Keratinocyte (primary cell): ENCODE measurements around the gene HMCES. TPM values are rescaled to one million over a fixed set of nuclear protein-coding genes. Genes with fewer than 3 reads are reported as not detected.

Experiments
- DNase-seq: peaks from one replicate; pipeline ENCODE4 v3.0.0-alpha.2; 2011; ENCODE audit warnings: low read depth, missing footprints, low spot score
- FAIRE-seq: peaks from 2 replicates; lab custom pipeline; 2011; peaks lifted over from hg19 to GRCh38; lab: Jason Lieb, UNC
- H2AFZ ChIP-seq: 2 replicates; pipeline ENCODE4 v1.6.0; 2012; ENCODE audit warnings: low read length, control low read depth, inconsistent platforms; ENCODE audit not compliant: control insufficient read depth
- H3K27ac ChIP-seq: 2 replicates; pipeline ENCODE4 v1.5.1; 2011; ENCODE audit warnings: low read length; ENCODE audit not compliant: control insufficient read depth, insufficient read depth
- H3K27me3 ChIP-seq: 3 replicates; pipeline ENCODE4 v1.6.0; 2011; ENCODE audit warnings: low read length; ENCODE audit not compliant: control insufficient read depth, insufficient read depth; ENCODE audit errors: extremely low read depth
- H3K36me3 ChIP-seq, 2 experiments: 2 replicates in 1 of 2; 3 replicates in 1 of 2; pipeline ENCODE4 v1.5.1; 2011; ENCODE audit warnings: low read length in 2 of 2, mild to moderate bottlenecking in 1 of 2; ENCODE audit not compliant: control insufficient read depth in 2 of 2, insufficient read depth in 2 of 2; ENCODE audit errors: extremely low read depth in 1 of 2
- H3K4me1 ChIP-seq: 3 replicates; pipeline ENCODE4 v1.5.1; 2011; ENCODE audit warnings: low read length; ENCODE audit not compliant: control insufficient read depth, insufficient read depth; ENCODE audit errors: extremely low read depth
- H3K4me2 ChIP-seq: 3 replicates; pipeline ENCODE4 v1.6.0; 2011; ENCODE audit warnings: low read depth, low read length; ENCODE audit not compliant: control insufficient read depth, insufficient read depth; ENCODE audit errors: extremely low read depth
- H3K4me3 ChIP-seq, 3 experiments: fragments of 200-600 bp in 1 of 3; sonication (generic) in 1 of 3; 2 replicates in 2 of 3; 3 replicates in 1 of 3; pipeline ENCODE4 v1.5.1; 2011 to 2016; ENCODE audit warnings: low read length in 3 of 3, mild to moderate bottlenecking in 3 of 3, control low read depth in 2 of 3, inconsistent platforms in 1 of 3, low read depth in 1 of 3, mixed read lengths in 1 of 3, mixed run types in 1 of 3, moderate library complexity in 1 of 3; ENCODE audit not compliant: control insufficient read depth in 2 of 3, insufficient read depth in 2 of 3; ENCODE audit errors: extremely low read depth in 1 of 3
- H3K79me2 ChIP-seq: 2 replicates; pipeline ENCODE4 v1.6.0; 2012; ENCODE audit warnings: low read length; ENCODE audit not compliant: control insufficient read depth, insufficient read depth
- H3K9ac ChIP-seq: 3 replicates; pipeline ENCODE4 v1.6.0; 2011; ENCODE audit warnings: low read length; ENCODE audit not compliant: control insufficient read depth, insufficient read depth; ENCODE audit errors: extremely low read depth
- H3K9me1 ChIP-seq: 3 replicates; pipeline ENCODE4 v1.6.0; 2011; ENCODE audit warnings: low read length; ENCODE audit not compliant: control insufficient read depth, insufficient read depth; ENCODE audit errors: extremely low read depth
- H3K9me3 ChIP-seq: 2 replicates; pipeline ENCODE4 v1.5.1; 2012; ENCODE audit warnings: low read depth, low read length; ENCODE audit not compliant: control insufficient read depth
- H4K20me1 ChIP-seq: 3 replicates; pipeline ENCODE4 v1.6.0; 2011; ENCODE audit warnings: low read length; ENCODE audit not compliant: control insufficient read depth, insufficient read depth; ENCODE audit errors: extremely low read depth
- EZH2 ChIP-seq: IDR thresholded peaks from one replicate; pipeline ENCODE4 v1.6.1; 2012; ENCODE audit warnings: inconsistent platforms, mild to moderate bottlenecking, low read length, moderate library complexity
- dilution Hi-C: fragments of 300-500 bp; cut with MboI; formaldehyde crosslinking; loops from one replicate; pipeline ENCODE4 v1.7.0; 2020; ENCODE audit warnings: low sequenced_read_pairs; ENCODE audit not compliant: extremely low pct_ligation_motif_present
- polyA plus RNA-seq, 5 experiments: library from polyadenylated mRNA; depleted of rRNA in 3 of 5; stranded (reverse) in 3 of 5; stranded (forward) in 1 of 5; unstranded in 1 of 5; fragments of >200 nt; gene quantifications; 1 replicate in 1 of 5; 2 replicates in 3 of 5; 3 replicates in 1 of 5; pipeline versions ENCODE4 v1.2.1 to v1.2.3, GENCODE V29; 2011 to 2012; ENCODE audit warnings: missing spikeins in 2 of 5, low read depth in 1 of 5, low replicate concordance in 1 of 5
- TF ChIP-seq, protein P1 (sequence below), 3 experiments: IDR thresholded peaks in 1 of 3; conservative IDR thresholded peaks in 1 of 3; optimal IDR thresholded peaks in 1 of 3; 2 replicates in 2 of 3; 3 replicates in 1 of 3; pipeline versions ENCODE3 to v1.5.1; 2011; ENCODE audit warnings: low read length in 3 of 3, mild to moderate bottlenecking in 3 of 3, moderate library complexity in 2 of 3, control low read depth in 1 of 3, inconsistent platforms in 1 of 3; ENCODE audit not compliant: insufficient read depth in 2 of 3; ENCODE audit errors: extremely low read depth in 1 of 3

The HMCES gene
- polyA plus RNA-seq, 1 donor (not counting 4 experiments of a cell fraction or from before 2014, with no cell fraction given) = 54.6 TPM

- Histone ChIP-seq H3K36me3 (peaks cover 45 to 55% of the 10 kb centered on the region in 2 experiments), H3K79me2 (peaks cover 30% of the 10 kb centered on the region), H4K20me1 (peaks cover 2% of the 10 kb centered on the region), H3K9me3 (no peaks in the 10 kb centered on the region), H3K9ac (no peak overlapping the region), H3K4me1 (peaks cover 6% of the 10 kb centered on the region), H3K9me1 (no peaks in the 10 kb centered on the region), H3K27me3 (no peaks in the 10 kb centered on the region), H2AFZ (no peak overlapping the region), H3K27ac (no peak overlapping the region), H3K4me3 (no peak overlapping the region), H3K4me2 (no peak overlapping the region)
- FAIRE-seq = no peak
- dilution Hi-C loops = no loop called here
- DNase-seq = no peak
- TF ChIP-seq, protein P1, sequence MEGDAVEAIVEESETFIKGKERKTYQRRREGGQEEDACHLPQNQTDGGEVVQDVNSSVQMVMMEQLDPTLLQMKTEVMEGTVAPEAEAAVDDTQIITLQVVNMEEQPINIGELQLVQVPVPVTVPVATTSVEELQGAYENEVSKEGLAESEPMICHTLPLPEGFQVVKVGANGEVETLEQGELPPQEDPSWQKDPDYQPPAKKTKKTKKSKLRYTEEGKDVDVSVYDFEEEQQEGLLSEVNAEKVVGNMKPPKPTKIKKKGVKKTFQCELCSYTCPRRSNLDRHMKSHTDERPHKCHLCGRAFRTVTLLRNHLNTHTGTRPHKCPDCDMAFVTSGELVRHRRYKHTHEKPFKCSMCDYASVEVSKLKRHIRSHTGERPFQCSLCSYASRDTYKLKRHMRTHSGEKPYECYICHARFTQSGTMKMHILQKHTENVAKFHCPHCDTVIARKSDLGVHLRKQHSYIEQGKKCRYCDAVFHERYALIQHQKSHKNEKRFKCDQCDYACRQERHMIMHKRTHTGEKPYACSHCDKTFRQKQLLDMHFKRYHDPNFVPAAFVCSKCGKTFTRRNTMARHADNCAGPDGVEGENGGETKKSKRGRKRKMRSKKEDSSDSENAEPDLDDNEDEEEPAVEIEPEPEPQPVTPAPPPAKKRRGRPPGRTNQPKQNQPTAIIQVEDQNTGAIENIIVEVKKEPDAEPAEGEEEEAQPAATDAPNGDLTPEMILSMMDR (optimal IDR thresholded peaks at IDR 0.05 in 1 of 3, IDR thresholded peaks at IDR 0.05 in 1 of 3, conservative IDR thresholded peaks at IDR 0.05 in 1 of 3; ENCODE audit: extremely low read depth in 1 of 3, insufficient read depth in 2 of 3, low read length in 3 of 3) = no peak
- no peak for TF ChIP-seq EZH2
These were observed 24.0 kb upstream of the HMCES start for GRCh38 chr3:129254536-129255230.

DNA sequence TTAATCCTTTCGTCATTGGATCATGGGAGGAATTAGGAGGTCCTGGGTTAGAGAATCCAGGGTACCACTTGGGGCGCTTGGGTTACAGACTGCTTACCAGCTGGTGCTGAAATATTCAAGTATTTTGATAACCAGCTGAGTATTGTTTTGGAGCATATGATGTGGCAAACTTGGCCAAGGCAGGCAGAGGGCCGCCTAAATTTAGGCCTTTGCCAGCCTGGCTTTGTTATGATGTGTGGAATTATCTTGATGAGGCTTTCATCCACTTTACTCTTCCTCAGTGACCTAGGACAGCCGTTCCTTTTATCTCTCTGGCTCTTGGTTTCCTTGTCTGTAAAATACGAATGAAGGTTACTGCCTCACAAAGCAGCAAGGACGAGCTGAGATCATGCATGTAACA, 22.4 kb upstream of the HMCES start:
- Histone ChIP-seq H3K9me1 (no peaks in the 10 kb centered on the region), H3K36me3 (peaks cover 55 to 66% of the 10 kb centered on the region in 2 experiments), H3K4me1 (no peaks in the 10 kb centered on the region), H3K79me2 (peaks cover 20% of the 10 kb centered on the region), H3K4me3 (no peak overlapping the region), H4K20me1 (peaks cover 2% of the 10 kb centered on the region), H3K9me3 (no peaks in the 10 kb centered on the region), H3K9ac (no peak overlapping the region), H2AFZ (no peak overlapping the region), H3K27me3 (no peaks in the 10 kb centered on the region), H3K4me2 (no peak overlapping the region), H3K27ac (no peak overlapping the region)
- no peak for FAIRE-seq
- DNase-seq = no peak
- dilution Hi-C loops = no loop called here
- TF ChIP-seq EZH2 = no peak
- TF ChIP-seq, protein P1 (optimal IDR thresholded peaks at IDR 0.05 in 1 of 3, IDR thresholded peaks at IDR 0.05 in 1 of 3, conservative IDR thresholded peaks at IDR 0.05 in 1 of 3; ENCODE audit: extremely low read depth in 1 of 3, insufficient read depth in 2 of 3, low read length in 3 of 3) = no peak
